Limb (tissue), 2 donors: ENCODE results near the gene EMILIN3.

Source experiments
- DNase-seq, 2 donors: peaks; one replicate each; pipeline ENCODE4 v3.0.0-alpha.2; 2016; ENCODE audit errors: extremely low spot score in 2 of 2

The EMILIN3 gene

GRCh38 chr20:41391587-41392001 is 25.0 kb upstream of the EMILIN3 start:
- DNase-seq, result no peak

- DNase-seq, result no peak
These were observed 24.3 kb upstream of the EMILIN3 start for GRCh38 chr20:41390889-41391288.

- peak in 1 of 2 donors; percentile 57 for DNase-seq
These were observed 20.8 kb upstream of the EMILIN3 start for GRCh38 chr20:41387444-41387851.

DNA sequence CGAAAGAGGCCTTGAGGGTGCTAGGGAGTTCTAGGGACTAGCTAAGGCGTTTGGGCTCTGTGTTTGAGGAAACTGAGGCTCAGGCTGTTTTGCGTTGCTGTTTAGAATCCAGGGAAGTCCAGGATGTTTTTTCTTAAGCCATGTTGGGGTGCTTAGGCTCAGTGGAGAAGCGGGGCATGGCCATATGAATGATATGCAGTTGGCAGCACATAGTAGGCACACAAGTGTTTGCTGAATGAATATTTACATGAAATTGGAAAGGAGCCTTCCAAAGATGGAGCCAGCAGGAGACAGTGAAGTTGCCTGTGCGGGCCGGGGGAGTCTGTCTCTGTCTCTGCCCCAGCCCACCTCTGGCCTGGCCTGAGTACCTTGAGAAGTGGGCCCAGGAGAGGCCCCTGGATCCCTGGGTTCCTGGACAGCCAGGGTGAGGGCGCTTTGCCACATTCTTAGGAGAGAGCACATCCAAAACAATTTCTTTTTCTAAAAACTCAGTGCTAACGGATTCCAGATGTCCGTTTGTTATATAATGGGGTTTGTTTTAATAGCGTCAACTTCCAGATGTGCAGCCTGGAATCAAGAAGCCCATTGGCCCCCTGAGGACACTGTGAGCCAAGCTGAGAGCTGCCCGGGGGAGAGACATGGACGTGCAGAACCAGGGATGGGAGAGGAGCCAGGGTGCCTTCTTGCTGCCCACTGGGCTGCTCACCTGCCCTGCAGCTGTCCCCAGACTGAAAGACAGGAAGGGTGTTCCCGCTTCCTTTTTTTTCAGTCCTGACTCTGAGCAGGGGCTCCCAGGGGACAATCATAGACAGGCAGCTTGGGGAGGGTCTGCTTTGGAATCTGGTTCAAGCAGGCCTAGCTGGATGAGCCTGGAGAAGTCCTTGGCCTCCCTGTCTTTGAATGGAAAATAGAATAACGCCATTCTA is 20.1 kb upstream of the EMILIN3 start:
- peak; percentile 73 to 86 for DNase-seq

DNA sequence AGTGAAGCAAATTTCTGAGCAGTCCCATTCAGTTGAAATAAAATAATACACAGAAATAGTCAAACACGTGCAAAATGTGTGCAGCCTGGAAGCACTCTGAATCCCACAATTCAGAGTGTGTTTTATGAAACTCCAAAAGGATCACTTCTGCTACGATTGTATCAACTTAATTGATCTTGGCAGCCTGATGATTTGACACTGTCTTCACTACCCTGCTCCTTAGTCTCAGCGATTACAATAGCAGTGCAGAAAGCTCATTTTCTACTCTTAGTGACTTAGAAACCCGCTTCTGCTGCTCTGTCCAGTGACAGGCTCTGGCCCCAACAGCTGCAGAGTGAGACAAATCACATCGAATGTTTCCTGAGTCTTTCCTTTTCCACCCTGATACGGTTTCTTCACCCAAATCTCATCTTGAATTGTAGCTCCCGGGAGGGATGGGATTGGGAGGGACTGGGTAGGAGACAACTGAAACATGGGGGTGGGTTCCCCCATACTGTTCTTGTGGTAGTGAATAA is 16.2 kb upstream of the EMILIN3 start:
- DNase-seq, result no peak

DNA sequence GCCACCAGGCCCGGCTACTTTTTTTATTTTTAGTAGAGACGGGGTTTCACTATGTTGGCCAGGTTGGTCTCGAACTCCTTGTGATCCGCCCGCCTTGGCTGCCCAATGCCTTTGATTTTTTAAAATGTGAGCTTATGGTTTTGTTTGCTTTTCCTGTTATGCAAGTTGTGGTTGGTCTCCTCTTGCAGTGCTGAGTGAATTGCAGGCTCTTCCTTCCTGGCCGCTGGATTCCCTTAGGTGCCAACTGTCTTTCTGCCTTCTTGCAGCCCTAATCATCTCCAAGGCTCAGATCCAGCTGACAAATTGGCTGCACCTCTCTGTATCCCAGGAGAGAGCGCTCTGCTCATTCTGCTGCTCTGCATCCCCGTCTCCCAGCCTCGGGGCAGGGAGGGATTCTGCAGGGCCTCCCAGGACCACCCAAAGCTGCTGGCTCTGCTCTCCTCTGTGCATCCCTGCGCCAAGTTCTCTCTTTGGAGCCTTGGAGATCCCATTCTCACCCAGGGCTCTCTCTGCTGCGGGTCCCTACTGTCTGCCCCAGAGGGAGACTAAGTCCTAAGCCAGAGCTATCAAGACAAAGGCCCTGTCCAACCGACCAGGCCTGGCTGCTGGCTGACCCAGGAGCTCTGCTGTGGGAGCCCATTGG is 14.1 kb upstream of the EMILIN3 start:
- no peak for DNase-seq

GRCh38 chr20:41379551-41379950 is 12.9 kb upstream of the EMILIN3 start:
- no peak for DNase-seq

GRCh38 chr20:41377275-41377674 is 10.7 kb upstream of the EMILIN3 start:
- DNase-seq, result no peak

DNA sequence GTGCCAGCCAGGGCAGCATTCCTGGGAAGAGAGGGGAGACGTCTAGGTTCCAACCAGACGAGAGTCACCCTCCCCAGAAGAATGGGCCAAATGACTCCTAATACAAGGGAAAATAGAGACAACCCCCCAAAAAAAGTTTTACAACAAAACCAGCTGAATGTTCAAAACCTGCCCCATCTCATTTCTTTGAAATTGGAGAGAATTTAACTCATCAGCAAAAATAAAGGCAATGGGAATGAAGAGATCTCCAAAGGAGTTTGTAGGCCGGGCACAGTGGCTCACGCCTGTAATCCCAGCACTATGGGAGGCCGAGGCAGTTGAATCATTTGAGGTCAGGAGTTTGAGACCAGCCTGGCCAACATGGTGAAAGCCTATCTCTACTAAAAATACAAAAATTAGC is 9.7 kb upstream of the EMILIN3 start:
- no peak for DNase-seq

- DNase-seq, result no peak
These were observed 9.2 kb upstream of the EMILIN3 start for GRCh38 chr20:41375846-41376245.

DNA sequence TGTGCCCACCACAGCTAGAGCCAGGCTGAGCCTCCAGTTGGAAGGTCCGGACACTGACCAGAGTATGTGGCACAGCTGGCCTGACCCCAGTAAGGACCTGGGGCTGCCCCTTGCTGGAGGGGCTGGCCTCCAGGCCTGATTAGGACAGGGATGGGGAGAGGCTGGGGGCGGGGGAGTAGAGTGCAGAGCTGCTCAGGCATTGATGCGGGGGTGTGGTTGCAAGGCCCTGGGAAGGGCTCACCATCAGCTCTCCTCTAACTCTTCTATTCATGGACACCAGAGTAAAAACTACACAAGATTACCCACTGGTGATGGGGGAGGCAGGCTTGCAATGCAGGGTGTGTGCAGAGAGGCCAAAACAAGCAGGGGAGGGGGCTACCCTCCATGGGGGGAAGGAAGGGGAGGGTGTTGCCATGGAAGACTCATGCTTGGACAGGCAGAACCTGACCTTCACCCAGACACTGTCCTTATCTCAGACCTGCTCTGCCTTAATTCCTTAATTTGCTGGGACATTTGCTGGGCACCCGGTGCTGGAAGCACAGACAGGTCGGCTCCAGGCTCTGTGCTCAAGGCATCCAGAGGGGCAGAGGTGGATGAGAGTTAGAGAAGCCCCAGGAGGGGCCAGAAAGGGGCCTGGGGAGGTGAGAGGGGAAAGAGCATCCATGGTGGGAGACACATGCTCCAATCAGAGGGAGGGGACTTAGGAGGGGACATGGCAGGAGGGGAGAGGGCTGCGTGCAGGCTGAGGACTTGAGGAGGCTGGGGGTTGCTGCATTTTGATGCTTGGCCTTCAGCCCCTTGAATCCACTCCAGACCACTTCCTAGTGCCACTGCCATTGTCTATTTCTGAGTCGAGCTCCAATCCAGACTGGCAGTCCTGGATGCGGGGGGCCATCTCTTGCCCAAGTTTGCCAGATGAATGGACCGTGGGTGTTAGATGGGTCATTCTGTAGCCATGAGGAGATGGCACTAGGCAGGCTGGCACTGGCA is 7.6 kb upstream of the EMILIN3 start:
- DNase-seq, result no peak

DNA sequence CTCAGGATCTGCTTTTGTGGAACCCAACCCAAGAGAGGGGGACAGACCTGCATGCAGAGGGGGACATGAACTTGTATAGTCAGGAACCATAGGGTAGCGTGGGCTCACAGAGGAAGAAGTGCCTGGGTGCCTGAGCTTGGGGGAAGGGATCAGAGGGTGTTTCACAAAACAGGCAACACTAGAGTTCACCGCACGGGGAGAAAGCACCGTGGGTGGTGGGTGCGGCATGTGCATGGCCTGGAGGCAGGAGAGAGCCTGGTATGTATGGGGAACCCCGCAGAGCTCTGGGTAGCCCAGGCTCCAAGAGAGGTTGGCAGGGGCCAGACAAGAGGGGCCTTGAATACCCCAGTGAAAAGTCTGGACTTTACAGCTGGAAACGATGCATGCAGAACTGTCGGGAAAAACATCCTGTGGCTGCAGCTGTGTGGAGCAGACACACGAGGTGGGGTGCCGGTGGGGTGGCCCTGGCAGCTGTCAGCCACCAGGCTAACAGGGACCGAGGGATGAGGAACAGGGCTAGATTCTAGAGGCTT is 6.7 kb upstream of the EMILIN3 start:
- DNase-seq, result no peak

GRCh38 chr20:41371371-41371770 is 4.8 kb upstream of the EMILIN3 start:
- no peak for DNase-seq

DNA sequence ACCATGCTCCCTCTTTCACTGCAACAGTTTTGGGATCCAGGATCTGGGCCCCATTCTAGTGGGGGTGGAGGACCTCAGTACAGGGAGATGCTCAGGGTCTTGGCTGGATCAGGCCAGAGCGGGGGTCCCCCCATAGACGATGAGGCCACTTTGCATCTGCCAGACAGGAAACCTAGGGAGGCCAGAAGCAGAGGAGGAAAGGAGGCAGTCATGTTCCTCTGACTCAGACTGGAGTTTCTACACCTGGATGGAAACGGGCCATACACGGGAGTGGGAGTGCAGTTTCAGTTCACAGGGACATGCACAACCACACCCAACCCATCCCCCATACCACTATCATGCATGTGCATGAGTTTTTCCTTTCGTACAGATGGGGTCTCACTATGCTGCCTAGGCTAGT is 3.6 kb upstream of the EMILIN3 start:
- no peak for DNase-seq

DNA sequence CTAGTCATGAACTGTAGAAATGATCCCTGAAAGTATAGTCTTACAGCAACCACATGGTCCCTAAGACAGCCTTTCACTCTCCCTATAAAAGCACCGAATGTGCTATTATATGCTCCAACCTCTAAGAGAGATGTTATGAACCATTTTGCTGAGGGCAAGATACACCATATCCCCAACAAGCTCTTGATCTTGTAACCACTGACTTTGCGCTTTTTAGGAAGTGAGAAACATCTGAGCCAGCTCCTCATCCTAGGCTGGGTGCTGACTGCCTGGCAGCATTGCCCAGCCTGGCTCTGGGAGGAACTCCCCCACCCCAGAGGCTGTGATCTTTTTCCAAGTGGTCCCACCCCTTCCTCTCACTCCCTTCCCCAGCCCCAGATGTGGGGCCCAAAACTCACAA is 3.1 kb upstream of the EMILIN3 start:
- DNase-seq, result no peak

DNA sequence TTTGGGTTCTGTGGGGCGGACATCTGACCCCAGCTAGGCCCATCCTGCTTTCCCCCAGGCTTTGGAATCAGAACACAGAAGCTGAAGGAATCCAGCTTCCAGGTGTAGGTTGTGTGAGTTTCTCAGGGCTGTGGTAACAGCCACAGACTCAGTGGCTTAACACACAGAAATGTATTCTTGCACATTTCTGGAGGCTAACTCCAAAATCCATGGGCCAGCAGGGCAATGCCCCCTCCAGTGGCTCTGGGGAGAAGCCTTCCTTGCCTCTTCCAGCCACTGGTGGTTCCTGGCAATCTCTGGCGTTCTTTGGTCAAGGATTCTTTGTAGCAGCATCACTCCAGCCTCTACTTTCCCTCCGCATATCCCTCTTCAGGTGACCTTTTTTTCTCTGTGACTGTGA is 1.3 kb upstream of the EMILIN3 start:
- no peak for DNase-seq

- DNase-seq, result no peak
These were observed 726 bp upstream of the EMILIN3 start for GRCh38 chr20:41367393-41367695.

- peak in 1 of 2 donors; percentile 71 for DNase-seq
These were observed 657 bp downstream of the EMILIN3 start for GRCh38 chr20:41365777-41366545.

- peak in 1 of 2 donors; percentile 30 for DNase-seq
These were observed 1.5 kb downstream of the EMILIN3 start for GRCh38 chr20:41364967-41365765.
